A549 (cell line): ENCODE data around the gene SMC6. TPM values are rescaled to one million over a fixed set of nuclear protein-coding genes. Genes with fewer than 3 reads are reported as not detected.

Experiments
- ATAC-seq, 2 experiments: fragments of 200-7000 bp in 1 of 2; fragments of >200 bp in 1 of 2; cut with Nextera tagmentation in 1 of 2; cut with Tn5 transposase in 1 of 2; 3 replicates each; pipeline versions ENCODE4 v1.8.0 to v1.9.1; 2018 to 2020; ENCODE audit warnings: mild to moderate bottlenecking in 1 of 2, moderate library complexity in 1 of 2
- CTCF ChIA-PET: fragments of 300-600 bp; sonication (Branson Sonifier 250); formaldehyde crosslinking; extraction: SDS; loops from one replicate; lab custom pipeline; 2021; ENCODE audit warnings: antibody characterized with exemption, inconsistent platforms; lab: Yijun Ruan, JAX
- POLR2A ChIA-PET: fragments of 350-600 bp; formaldehyde crosslinking; extraction: SDS; loops from one replicate; lab custom pipeline; 2021; ENCODE audit warnings: antibody characterized with exemption, inconsistent platforms; lab: Yijun Ruan, JAX
- DNase-seq, 2 experiments: peaks; one replicate each; pipeline versions ENCODE4 v3.0.0 to v3.0.0-alpha.2; 2011 to 2016; ENCODE audit warnings: low read depth in 1 of 2, low spot score in 1 of 2
- FAIRE-seq: peaks from 2 replicates; lab custom pipeline; 2011; peaks lifted over from hg19 to GRCh38; lab: Jason Lieb, UNC
- H3K27ac ChIP-seq, 2 experiments: fragments of >200 bp; sonication (Bioruptor Twin); formaldehyde crosslinking; 3 replicates each; pipeline ENCODE4 v1.5.1; 2016 to 2017
- H3K4me1 ChIP-seq: fragments of >200 bp; sonication (Bioruptor Twin); formaldehyde crosslinking; 3 replicates; pipeline ENCODE4 v1.6.1; 2016
- H3K4me2 ChIP-seq: fragments of >200 bp; sonication (Bioruptor Twin); formaldehyde crosslinking; 3 replicates; pipeline ENCODE4 v1.6.1; 2016
- H3K4me3 ChIP-seq: fragments of >200 bp; sonication (Bioruptor Twin); formaldehyde crosslinking; 3 replicates; pipeline ENCODE4 v1.5.1; 2016
- H3K9me3 ChIP-seq: fragments of >200 bp; sonication (Bioruptor Twin); formaldehyde crosslinking; 3 replicates; pipeline ENCODE4 v1.6.1; 2016
- ATOH8 ChIP-seq: fragments of 250-450 bp; sonication (Bioruptor Pico); IDR thresholded peaks from 2 replicates; pipeline ENCODE4 v1.5.0; 2020; ENCODE audit warnings: low read depth, mild to moderate bottlenecking, moderate library complexity
- CBX8 ChIP-seq: fragments of 200-600 bp; sonication (generic); IDR thresholded peaks from 2 replicates; pipeline ENCODE4 v1.6.1; 2016
- CEBPB ChIP-seq, 2 experiments: fragments of >200 bp in 1 of 2; sonication (Bioruptor Twin) in 1 of 2; formaldehyde crosslinking in 1 of 2; IDR thresholded peaks; 2 replicates each; pipeline ENCODE4 v1.6.1; 2012 to 2016
- ESRRA ChIP-seq: fragments of 150-350 bp; IDR thresholded peaks from 2 replicates; pipeline ENCODE4 v1.6.1; 2014; ENCODE audit warnings: mild to moderate bottlenecking, low read length, borderline replicate concordance
- FOSL2 ChIP-seq, 2 experiments: fragments of 450-650 bp in 1 of 2; fragments of >200 bp in 1 of 2; sonication (Bioruptor Twin) in 1 of 2; formaldehyde crosslinking; IDR thresholded peaks; 2 replicates each; pipeline versions ENCODE4 v1.5.0 to v1.6.1; 2016 to 2020; ENCODE audit warnings: mild to moderate bottlenecking in 1 of 2, moderate library complexity in 1 of 2
- GATA3 ChIP-seq: IDR thresholded peaks from 2 replicates; pipeline ENCODE4 v1.6.1; 2012; ENCODE audit warnings: borderline replicate concordance
- HMGXB4 ChIP-seq: fragments of 250-450 bp; sonication (Bioruptor Pico); IDR thresholded peaks from 2 replicates; pipeline ENCODE4 v1.5.0; 2021; ENCODE audit warnings: mild to moderate bottlenecking, moderate library complexity, borderline replicate concordance
- HOXA7 ChIP-seq: fragments of 250-450 bp; sonication (Bioruptor Pico); IDR thresholded peaks from 2 replicates; pipeline ENCODE4 v1.5.0; 2020; ENCODE audit warnings: mild to moderate bottlenecking, moderate library complexity
- JUN ChIP-seq, 2 experiments: fragments of >200 bp; sonication (Bioruptor Twin); formaldehyde crosslinking; IDR thresholded peaks; 2 replicates in 1 of 2; 3 replicates in 1 of 2; pipeline ENCODE4 v1.6.1; 2016 to 2017
- JUNB ChIP-seq: fragments of >200 bp; sonication (Bioruptor Twin); formaldehyde crosslinking; IDR thresholded peaks from 2 replicates; pipeline ENCODE4 v1.6.1; 2016
- KDM1A ChIP-seq: fragments of 200-600 bp; sonication (generic); IDR thresholded peaks from 2 replicates; pipeline ENCODE4 v1.6.1; 2016; ENCODE audit warnings: low read depth, mild to moderate bottlenecking
- MAFK ChIP-seq: fragments of 450-650 bp; IDR thresholded peaks from 2 replicates; pipeline ENCODE4 v1.6.1; 2014; ENCODE audit not compliant: partially characterized antibody
- MAX ChIP-seq: IDR thresholded peaks from 2 replicates; pipeline ENCODE4 v1.6.1; 2012
- NFE2L2 ChIP-seq: fragments of 150-350 bp; conservative IDR thresholded peaks from 2 replicates; pipeline ENCODE4 v1.6.1; 2014; ENCODE audit warnings: low read length
- NR3C1 ChIP-seq: fragments of >200 bp; sonication (Bioruptor Twin); formaldehyde crosslinking; IDR thresholded peaks from 3 replicates; pipeline ENCODE4 v1.6.1; 2017
- RAD21 ChIP-seq, 2 experiments: fragments of >200 bp in 1 of 2; sonication (Bioruptor Twin) in 1 of 2; formaldehyde crosslinking in 1 of 2; IDR thresholded peaks in 1 of 2; conservative IDR thresholded peaks in 1 of 2; 2 replicates in 1 of 2; 3 replicates in 1 of 2; pipeline ENCODE4 v1.6.1; 2012 to 2018; ENCODE audit warnings: inconsistent platforms in 1 of 2
- RARB ChIP-seq: fragments of 250-450 bp; sonication (Bioruptor Pico); IDR thresholded peaks from 2 replicates; pipeline ENCODE4 v1.8.0; 2021; ENCODE audit warnings: mild to moderate bottlenecking, moderate library complexity
- RFX5 ChIP-seq: fragments of 450-650 bp; IDR thresholded peaks from 2 replicates; pipeline ENCODE4 v1.7.1; 2014; ENCODE audit warnings: antibody characterized with exemption, mild to moderate bottlenecking, moderate library complexity
- RNF2 ChIP-seq: fragments of 200-600 bp; sonication (generic); IDR thresholded peaks from 2 replicates; pipeline ENCODE4 v1.6.1; 2016; ENCODE audit warnings: low read depth, mild to moderate bottlenecking, antibody characterized with exemption, moderate library complexity, borderline replicate concordance
- SMC3 ChIP-seq: fragments of >200 bp; sonication (Bioruptor Twin); formaldehyde crosslinking; IDR thresholded peaks from 3 replicates; pipeline ENCODE4 v1.6.1; 2018; ENCODE audit warnings: inconsistent platforms
- ZNF302 ChIP-seq: fragments of 250-450 bp; sonication (Bioruptor Pico); IDR thresholded peaks from 2 replicates; pipeline ENCODE4 v1.9.0; 2021; ENCODE audit warnings: inconsistent platforms, mild to moderate bottlenecking, moderate library complexity
- WGBS: methylation state at CpG from one replicate; pipeline ENCODE4 v1.1.6; 2017; ENCODE audit errors: missing lambda C conversion rate; 5-methylcytosine and 5-hydroxymethylcytosine counted together
- polyA plus RNA-seq, 4 experiments: library from polyadenylated mRNA; depleted of rRNA in 3 of 4; stranded (reverse); fragments of >200 nt; fragmentation: RNase III in 1 of 4; extraction: RNeasy Plus Mini Kit Qiagen cat#74134 plus additional on column Dnase treatment in 1 of 4; gene quantifications; 2 replicates in 3 of 4; 3 replicates in 1 of 4; pipeline ENCODE4 v1.2.3, GENCODE V29; 2011 to 2017
- TF ChIP-seq, protein P1 (sequence below): fragments of >200 bp; sonication (Bioruptor Twin); formaldehyde crosslinking; IDR thresholded peaks from 3 replicates; pipeline ENCODE4 v1.5.1; 2016
- TF ChIP-seq, protein P2 (sequence below): fragments of >200 bp; sonication (Bioruptor Twin); formaldehyde crosslinking; IDR thresholded peaks from 2 replicates; pipeline ENCODE4 v1.6.1; 2016
- TF ChIP-seq, protein P3 (sequence below): IDR thresholded peaks from 2 replicates; pipeline ENCODE4 v1.6.1; 2012; ENCODE audit warnings: low read depth, borderline replicate concordance

SMC6 gene
- polyA plus RNA-seq, 2 of the 4 experiments (the other 2 are of a cell fraction), result 29.9 to 51.6 TPM

DNA sequence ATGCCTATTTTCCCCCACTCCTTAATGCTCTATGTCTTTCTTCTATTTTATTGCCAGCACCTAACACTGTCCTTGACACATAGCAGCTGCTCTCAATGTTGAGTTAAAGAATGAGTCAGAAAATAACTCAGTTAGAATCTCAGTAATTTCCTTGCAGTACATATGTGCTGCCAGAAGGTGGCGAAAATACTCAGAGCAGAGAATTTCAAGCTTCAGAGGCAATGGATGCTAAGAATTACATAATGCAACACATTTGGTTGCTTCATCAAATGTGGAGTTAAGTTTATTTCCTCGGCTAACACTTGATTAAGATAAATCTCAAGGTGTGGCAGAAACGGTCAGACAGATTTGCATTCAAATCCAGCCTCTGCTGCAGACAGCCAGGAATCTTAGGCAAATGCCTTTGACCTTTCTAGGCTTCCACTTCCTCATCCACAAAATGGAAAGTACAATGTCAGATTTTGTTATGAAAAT lies 107.5 kb downstream of the SMC6 start:
- POLR2A ChIA-PET, result interaction anchor here (0.9 kb wide), 1 partner anchor 25 kb away, joined by 4 read pairs; no protein-coding TSS in a partner anchor
- peak; percentile 63 for FAIRE-seq

GRCh38 chr2:17644997-17645720 lies 108.5 kb downstream of the SMC6 start:
- ATAC-seq, result no peak
- WGBS, result 75% methylated on average over 4 of the region's 4 CpGs
- H3K4me1 ChIP-seq, result peaks cover 30% of the 10 kb centered on the region
- POLR2A ChIA-PET, result interaction anchor here (0.7 kb wide), 1 partner anchor 26 kb away, joined by 4 read pairs; no protein-coding TSS in a partner anchor
- no peak overlapping the region for H3K4me2 ChIP-seq
- CTCF ChIA-PET, result interaction anchor here (0.7 to 10.6 kb wide), 30 partner anchors 11 to 336 kb away, joined by 3 to 88 read pairs (median 5); no protein-coding TSS in a partner anchor
- no peak for FAIRE-seq
- TF ChIP-seq CBX8, result no peak
- no peak for TF ChIP-seq HMGXB4 (CRISPR knock-in tag)
- no peak for TF ChIP-seq KDM1A
- H3K9me3 ChIP-seq, result no peaks in the 10 kb centered on the region
- no peak for DNase-seq
- H3K27ac ChIP-seq, result peak overlapping the region in 1 of 2 experiments; percentile 6; a peak in 1 of 6 replicates
- H3K4me3 ChIP-seq, result no peak overlapping the region

More for the DNA sequence above, 107.5 kb downstream of the SMC6 start:
- WGBS, result 1% methylated on average over 3 of the region's 3 CpGs
- CTCF ChIA-PET, result interaction anchor here (0.7 to 10.6 kb wide), 28 partner anchors 11 to 337 kb away, joined by 3 to 88 read pairs (median 5); no protein-coding TSS in a partner anchor
- ATAC-seq, result peak; percentile 38 to 72; a peak in 3 of 6 replicates
- Histone ChIP-seq H3K9me3 (no peaks in the 10 kb centered on the region), H3K4me3 (no peak overlapping the region), H3K27ac (peak overlapping the region; percentile 25 to 65; a peak in 4 of 6 replicates), H3K4me2 (peak overlapping the region; percentile 19; the same call in 1 of the 3 replicates), H3K4me1 (peaks cover 30% of the 10 kb centered on the region)
- DNase-seq, result peak; percentile 41 to 75
- TF ChIP-seq CEBPB (IDR thresholded peaks at IDR 0.05) (peak; percentile 83), NR3C1 (no peak), RAD21 (conservative IDR thresholded peaks at IDR 0.05 in 1 of 2, IDR thresholded peaks at IDR 0.05 in 1 of 2) (peak; percentile 57 to 75), ZNF302 (CRISPR knock-in tag) (no peak), SMC3 (peak; percentile 72), FOSL2 (IDR thresholded peaks at IDR 0.05) (peak; percentile 32; the same call in 1 of the 2 replicates), FOSL2 (CRISPR knock-in tag; IDR thresholded peaks at IDR 0.05) (peak; percentile 76), RFX5 (no peak), NFE2L2 (no peak), HOXA7 (CRISPR knock-in tag) (no peak)
- TF ChIP-seq, protein P1, sequence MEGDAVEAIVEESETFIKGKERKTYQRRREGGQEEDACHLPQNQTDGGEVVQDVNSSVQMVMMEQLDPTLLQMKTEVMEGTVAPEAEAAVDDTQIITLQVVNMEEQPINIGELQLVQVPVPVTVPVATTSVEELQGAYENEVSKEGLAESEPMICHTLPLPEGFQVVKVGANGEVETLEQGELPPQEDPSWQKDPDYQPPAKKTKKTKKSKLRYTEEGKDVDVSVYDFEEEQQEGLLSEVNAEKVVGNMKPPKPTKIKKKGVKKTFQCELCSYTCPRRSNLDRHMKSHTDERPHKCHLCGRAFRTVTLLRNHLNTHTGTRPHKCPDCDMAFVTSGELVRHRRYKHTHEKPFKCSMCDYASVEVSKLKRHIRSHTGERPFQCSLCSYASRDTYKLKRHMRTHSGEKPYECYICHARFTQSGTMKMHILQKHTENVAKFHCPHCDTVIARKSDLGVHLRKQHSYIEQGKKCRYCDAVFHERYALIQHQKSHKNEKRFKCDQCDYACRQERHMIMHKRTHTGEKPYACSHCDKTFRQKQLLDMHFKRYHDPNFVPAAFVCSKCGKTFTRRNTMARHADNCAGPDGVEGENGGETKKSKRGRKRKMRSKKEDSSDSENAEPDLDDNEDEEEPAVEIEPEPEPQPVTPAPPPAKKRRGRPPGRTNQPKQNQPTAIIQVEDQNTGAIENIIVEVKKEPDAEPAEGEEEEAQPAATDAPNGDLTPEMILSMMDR, result peak; percentile 82
- TF ChIP-seq, protein P2, sequence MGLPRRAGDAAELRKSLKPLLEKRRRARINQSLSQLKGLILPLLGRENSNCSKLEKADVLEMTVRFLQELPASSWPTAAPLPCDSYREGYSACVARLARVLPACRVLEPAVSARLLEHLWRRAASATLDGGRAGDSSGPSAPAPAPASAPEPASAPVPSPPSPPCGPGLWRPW, result 0 out of 2 replicates have a peak, but pooled peaks have one; percentile 9

GRCh38 chr2:17643031-17643615 lies 110.5 kb downstream of the SMC6 start:
- Histone ChIP-seq H3K4me3 (no peak overlapping the region), H3K4me2 (peak overlapping the region; percentile 53), H3K9me3 (no peaks in the 10 kb centered on the region), H3K4me1 (peaks cover 30% of the 10 kb centered on the region), H3K27ac (peak overlapping the region; percentile 60 to 80)
- ATAC-seq (peak; percentile 92 to 93), FAIRE-seq (no peak), DNase-seq (peak; percentile 78 to 82)
- WGBS, result 13% methylated on average over 6 of the region's 6 CpGs
- CTCF ChIA-PET, result interaction anchor here (1.3 to 10.6 kb wide), 6 partner anchors 8 to 865 kb away, joined by 3 to 88 read pairs (median 30); no protein-coding TSS in a partner anchor
- POLR2A ChIA-PET, result no interaction called here
- TF ChIP-seq RNF2 (no peak), ATOH8 (CRISPR knock-in tag) (no peak), GATA3 (no peak), NFE2L2 (0 out of 2 replicates have a peak, but pooled peaks have one; percentile 11), NR3C1 (no peak), FOSL2 (IDR thresholded peaks at IDR 0.05) (peak; percentile 90), FOSL2 (CRISPR knock-in tag; IDR thresholded peaks at IDR 0.05) (peak; percentile 88), MAFK (peak; percentile 26), JUNB (peak; percentile 83), RARB (no peak), CEBPB (IDR thresholded peaks at IDR 0.05) (no peak), MAX (peak; percentile 85), JUN (IDR thresholded peaks at IDR 0.05) (0 out of 5 replicates have a peak, but pooled peaks of 1 of the 2 experiments have one; percentile 33), ESRRA (no peak), ZNF302 (CRISPR knock-in tag) (no peak), HOXA7 (CRISPR knock-in tag) (no peak)
- TF ChIP-seq, protein P3, sequence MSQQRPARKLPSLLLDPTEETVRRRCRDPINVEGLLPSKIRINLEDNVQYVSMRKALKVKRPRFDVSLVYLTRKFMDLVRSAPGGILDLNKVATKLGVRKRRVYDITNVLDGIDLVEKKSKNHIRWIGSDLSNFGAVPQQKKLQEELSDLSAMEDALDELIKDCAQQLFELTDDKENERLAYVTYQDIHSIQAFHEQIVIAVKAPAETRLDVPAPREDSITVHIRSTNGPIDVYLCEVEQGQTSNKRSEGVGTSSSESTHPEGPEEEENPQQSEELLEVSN, result peak; percentile 64; the same call in 1 of the 2 replicates
